IMR-90 (cell line): ENCODE results near the gene SHISA8. TPM values are rescaled to one million over a fixed set of nuclear protein-coding genes. Genes with fewer than 3 reads are reported as not detected.

ENCODE experiments used
- ATAC-seq: fragments of 200-7000 bp; cut with Tn5 transposase; 2 replicates; pipeline ENCODE4 v1.9.1; 2020; ENCODE audit warnings: low read depth, mild to moderate bottlenecking, moderate library complexity
- BruUV-seq: library from RNA; stranded (reverse); fragments of 400-500 nt; replicated peaks from 2 replicates; lab custom pipeline; 2021; lab: Mats Ljungman, UMichigan
- CTCF ChIA-PET: fragments of 300-600 bp; formaldehyde crosslinking; extraction: SDS; loops from one replicate; lab custom pipeline; 2021; ENCODE audit warnings: antibody characterized with exemption; lab: Yijun Ruan, JAX
- POLR2A ChIA-PET: fragments of 300-600 bp; sonication (Branson Sonifier 250); formaldehyde crosslinking; loops from one replicate; lab custom pipeline; 2022; ENCODE audit warnings: antibody characterized with exemption; ENCODE audit not compliant: unreplicated experiment; lab: Charles Lee
- DNase-seq: peaks from one replicate; pipeline ENCODE4 v3.0.0; 2013
- H2AFZ ChIP-seq: replicated peaks from 2 replicates; pipeline ENCODE3; 2013; ENCODE audit warnings: low read length, mild to moderate bottlenecking; ENCODE audit not compliant: poor library complexity
- H2AK5ac ChIP-seq: 2 replicates; pipeline ENCODE4 v1.6.1; 2013; ENCODE audit warnings: low read depth, low read length, inconsistent platforms
- H2AK9ac ChIP-seq: replicated peaks from 2 replicates; pipeline ENCODE3; 2013; ENCODE audit warnings: mild to moderate bottlenecking, low read depth, low read length, moderate library complexity; ENCODE audit not compliant: poor library complexity
- H2BK120ac ChIP-seq: 2 replicates; pipeline ENCODE4 v1.6.1; 2013; ENCODE audit warnings: low read depth, low read length, inconsistent platforms
- H2BK15ac ChIP-seq: 3 replicates; pipeline ENCODE4 v1.6.1; 2013; ENCODE audit warnings: low read depth, low read length, inconsistent platforms
- H2BK20ac ChIP-seq: 2 replicates; pipeline ENCODE4 v1.6.1; 2013; ENCODE audit warnings: low read depth, mild to moderate bottlenecking, inconsistent platforms, low read length, moderate library complexity
- H2BK5ac ChIP-seq: 2 replicates; pipeline ENCODE4 v1.6.1; 2013; ENCODE audit warnings: mild to moderate bottlenecking, low read depth, low read length, inconsistent platforms; ENCODE audit not compliant: poor library complexity, severe bottlenecking
- H3K14ac ChIP-seq: replicated peaks from 2 replicates; pipeline ENCODE4 v1.6.1; 2013; ENCODE audit warnings: low read depth, low read length, inconsistent platforms
- H3K18ac ChIP-seq: 2 replicates; pipeline ENCODE4 v1.6.1; 2013; ENCODE audit warnings: low read depth, low read length, control low read depth
- H3K23ac ChIP-seq: 2 replicates; pipeline ENCODE4 v1.6.1; 2013; ENCODE audit warnings: low read depth, low read length, inconsistent platforms
- H3K27ac ChIP-seq: 2 replicates; pipeline ENCODE4 v1.5.1; 2013; ENCODE audit warnings: mild to moderate bottlenecking, control low read depth, low read length; ENCODE audit not compliant: insufficient read depth
- H3K27me3 ChIP-seq: 2 replicates; pipeline ENCODE4 v1.6.1; 2013; ENCODE audit warnings: low read length; ENCODE audit not compliant: control insufficient read depth, insufficient read depth
- H3K36me3 ChIP-seq: 2 replicates; pipeline ENCODE4 v1.6.1; 2013; ENCODE audit warnings: low read length, mixed read lengths; ENCODE audit not compliant: control insufficient read depth, insufficient read depth
- H3K4ac ChIP-seq: 2 replicates; pipeline ENCODE4 v1.6.1; 2013; ENCODE audit warnings: low read depth, low read length, inconsistent platforms
- H3K4me1 ChIP-seq: 2 replicates; pipeline ENCODE4 v1.6.1; 2013; ENCODE audit warnings: low read length, mixed read lengths; ENCODE audit not compliant: control insufficient read depth, insufficient read depth
- H3K4me2 ChIP-seq: 2 replicates; pipeline ENCODE4 v1.6.1; 2013; ENCODE audit warnings: low read depth, mild to moderate bottlenecking, control low read depth, low read length, moderate library complexity
- H3K4me3 ChIP-seq: 2 replicates; pipeline ENCODE4 v1.5.1; 2013; ENCODE audit warnings: low read depth, mild to moderate bottlenecking, control low read depth, low read length, moderate library complexity; ENCODE audit not compliant: insufficient read depth
- H3K56ac ChIP-seq: 2 replicates; pipeline ENCODE4 v1.6.1; 2013; ENCODE audit warnings: low read length, inconsistent platforms; ENCODE audit not compliant: insufficient read depth; ENCODE audit errors: extremely low read depth
- H3K79me1 ChIP-seq, 2 experiments: 2 replicates each; pipeline ENCODE4 v1.6.1; 2013; ENCODE audit warnings: low read length in 2 of 2, inconsistent platforms in 1 of 2, low read depth in 1 of 2
- H3K9ac ChIP-seq: 2 replicates; pipeline ENCODE4 v1.6.1; 2013; ENCODE audit warnings: low read depth, low read length, control low read depth
- H3K9me1 ChIP-seq: 2 replicates; pipeline ENCODE4 v1.6.1; 2013; ENCODE audit warnings: low read length, inconsistent platforms; ENCODE audit not compliant: insufficient read depth
- H3K9me3 ChIP-seq: 2 replicates; pipeline ENCODE4 v1.6.1; 2013; ENCODE audit warnings: low read length; ENCODE audit not compliant: control insufficient read depth, insufficient read depth
- H4K20me1 ChIP-seq: 2 replicates; pipeline ENCODE4 v1.6.1; 2013; ENCODE audit warnings: low read length, inconsistent platforms; ENCODE audit not compliant: insufficient read depth
- H4K5ac ChIP-seq: 2 replicates; pipeline ENCODE4 v1.6.1; 2013; ENCODE audit warnings: mild to moderate bottlenecking, low read depth, low read length, control low read depth
- H4K8ac ChIP-seq, 2 experiments: 2 replicates each; pipeline ENCODE4 v1.6.1; 2013; ENCODE audit warnings: low read depth in 2 of 2, low read length in 2 of 2, control low read depth in 1 of 2, inconsistent platforms in 1 of 2
- H4K91ac ChIP-seq: 2 replicates; pipeline ENCODE4 v1.6.1; 2013; ENCODE audit warnings: low read depth, low read length, inconsistent platforms; ENCODE audit not compliant: insufficient read depth
- BHLHE40 ChIP-seq: fragments of 150-350 bp; IDR thresholded peaks from 2 replicates; pipeline ENCODE4 v1.6.1; 2016; ENCODE audit warnings: mild to moderate bottlenecking, low read depth, low read length
- CEBPB ChIP-seq: IDR thresholded peaks from 2 replicates; pipeline ENCODE4 v1.6.1; 2012; ENCODE audit warnings: low read depth, low read length, improper control_type of control experiment
- CHD1 ChIP-seq: IDR thresholded peaks from 2 replicates; pipeline ENCODE4 v1.6.1; 2012; ENCODE audit warnings: low read depth, low read length, improper control_type of control experiment
- CTCF ChIP-seq: conservative IDR thresholded peaks from 2 replicates; pipeline ENCODE4 v1.5.1; 2012; ENCODE audit warnings: mild to moderate bottlenecking, low read depth, low read length, improper control_type of control experiment
- ELK1 ChIP-seq: fragments of 150-350 bp; IDR thresholded peaks from 2 replicates; pipeline ENCODE4 v1.6.1; 2016; ENCODE audit warnings: low read depth, mild to moderate bottlenecking, low read length, moderate library complexity, borderline replicate concordance
- FOS ChIP-seq: fragments of 150-350 bp; IDR thresholded peaks from 2 replicates; pipeline ENCODE4 v1.6.1; 2016; ENCODE audit warnings: low read depth, low read length
- MAZ ChIP-seq: IDR thresholded peaks from 2 replicates; pipeline ENCODE4 v1.6.1; 2012; ENCODE audit warnings: low read depth, mild to moderate bottlenecking, low read length, improper control_type of control experiment, moderate library complexity, borderline replicate concordance
- MXI1 ChIP-seq: IDR thresholded peaks from 2 replicates; pipeline ENCODE4 v1.6.1; 2012; ENCODE audit warnings: low read depth, mild to moderate bottlenecking, low read length, moderate library complexity, borderline replicate concordance
- NFE2L2 ChIP-seq: fragments of 150-350 bp; IDR thresholded peaks from 2 replicates; pipeline ENCODE4 v1.6.1; 2016; ENCODE audit warnings: low read depth, mild to moderate bottlenecking, low read length
- POLR2A ChIP-seq: IDR thresholded peaks from 2 replicates; pipeline ENCODE4 v1.6.1; 2012; ENCODE audit warnings: mild to moderate bottlenecking, low read depth, low read length
- RAD21 ChIP-seq: IDR thresholded peaks from 2 replicates; pipeline ENCODE4 v1.6.1; 2012; ENCODE audit warnings: low read length, improper control_type of control experiment
- RCOR1 ChIP-seq: IDR thresholded peaks from 2 replicates; pipeline ENCODE4 v1.6.1; 2012; ENCODE audit warnings: mild to moderate bottlenecking, low read length, improper control_type of control experiment; ENCODE audit not compliant: insufficient replicate concordance
- RFX5 ChIP-seq: IDR thresholded peaks from 2 replicates; pipeline ENCODE4 v1.8.0; 2012; ENCODE audit warnings: low read depth, mild to moderate bottlenecking, low read length, moderate library complexity
- SMC3 ChIP-seq: fragments of 150-350 bp; IDR thresholded peaks from 2 replicates; pipeline ENCODE4 v1.6.1; 2016; ENCODE audit warnings: low read depth, mild to moderate bottlenecking, antibody characterized with exemption, low read length, moderate library complexity
- USF2 ChIP-seq: fragments of 150-350 bp; IDR thresholded peaks from 2 replicates; pipeline ENCODE4 v1.6.1; 2017; ENCODE audit warnings: mild to moderate bottlenecking, antibody characterized with exemption, low read length, low read depth
- WGBS, 2 experiments: methylation state at CpG; one replicate each; pipeline versions ENCODE4 v1.1.5 to v1.1.7; 2013; ENCODE audit warnings: missing lambda C conversion rate in 2 of 2; ENCODE audit not compliant: insufficient read length in 1 of 2; ENCODE audit errors: extremely low coverage in 2 of 2; 5-methylcytosine and 5-hydroxymethylcytosine counted together
- dilution Hi-C: fragments of 300-500 bp; cut with HindIII; formaldehyde crosslinking; loops from one replicate; pipeline ENCODE4 v1.14.3; 2018; ENCODE audit warnings: low sequenced_read_pairs; ENCODE audit not compliant: unreplicated experiment
- in situ Hi-C: fragments of 300-500 bp; cut with MboI; formaldehyde crosslinking; loops from 3 replicates; pipeline ENCODE4 v1.14.3; 2019; ENCODE audit warnings: low sequenced_read_pairs, inconsistent platforms, mixed read lengths
- intact Hi-C: fragments of 100-400 bp; cut with micrococcal nuclease; formaldehyde crosslinking; loops from 2 replicates; pipeline ENCODE4 v1.10.0; 2022
- polyA plus RNA-seq, 3 experiments: library from polyadenylated mRNA; depleted of rRNA; stranded (reverse); fragments of >200 nt; gene quantifications; 2 replicates each; pipeline ENCODE4 v1.2.3, GENCODE V29; 2012; ENCODE audit warnings: low replicate concordance in 1 of 3
- total RNA-seq: library from RNA; depleted of rRNA; stranded (reverse); fragments of >200 nt; gene quantifications from 2 replicates; pipeline ENCODE4 v1.2.3, GENCODE V29; 2012

SHISA8 gene
- total and polyA plus RNA-seq, 2 of the 4 experiments (the other 2 are of a cell fraction) = not detected

DNA sequence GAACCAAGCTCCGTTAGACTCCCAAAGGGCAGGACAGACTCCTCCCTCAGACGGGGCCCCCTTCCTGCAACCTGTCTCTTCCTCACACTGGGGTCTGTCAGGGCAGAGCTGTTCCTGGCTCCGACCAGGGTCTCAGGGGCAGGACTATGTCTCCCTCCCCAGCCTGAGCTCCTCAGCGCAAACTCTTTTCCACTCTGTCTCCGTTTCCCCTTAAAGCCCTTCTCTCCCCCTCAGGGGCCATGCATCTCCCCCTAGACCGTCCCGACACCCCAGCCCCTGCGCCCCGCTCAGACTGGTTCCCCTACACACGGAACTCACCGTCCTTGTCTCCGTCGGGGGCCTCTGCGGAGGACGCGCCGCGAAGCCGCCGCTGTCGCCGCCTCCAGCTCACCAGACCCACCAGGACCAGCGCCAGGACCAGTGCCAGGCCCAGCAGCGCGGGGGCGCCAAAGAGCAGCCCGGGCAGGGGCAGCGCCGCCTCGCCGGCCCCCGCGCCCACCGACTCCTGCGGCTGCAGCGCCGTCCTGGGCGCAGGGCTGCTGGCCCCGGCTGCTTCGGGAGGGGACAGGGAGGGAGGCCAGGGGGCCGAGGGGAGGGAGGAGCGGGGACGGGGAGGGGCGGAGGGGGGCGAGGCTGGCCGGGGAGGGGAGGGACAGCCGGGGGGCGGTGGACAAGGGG, 11.0 kb upstream of the SHISA8 start:
- peak overlapping the region; percentile 29 for H3K4me3 ChIP-seq
- H4K91ac ChIP-seq = no peak overlapping the region
- no peak overlapping the region for H2BK120ac ChIP-seq
- no peak overlapping the region for H2AK5ac ChIP-seq
- peak overlapping the region; percentile 14; the same call in 1 of the 2 replicates for H3K4me2 ChIP-seq
- H2BK15ac ChIP-seq = no peak overlapping the region
- no peaks in the 10 kb centered on the region for H3K79me1 ChIP-seq
- 3% methylated on average over 18 of the region's 48 CpGs; no CpG with 5 or more reads in 1 of the 2 experiments for WGBS, 2 experiments
- no peak overlapping the region for H3K4ac ChIP-seq
- H2AFZ ChIP-seq = peak overlapping the region; percentile 84
- POLR2A ChIA-PET = no interaction called here
- intact Hi-C loops (no loop called here), in situ Hi-C loops (no loop called here), dilution Hi-C loops (no loop called here)
- CTCF ChIA-PET = interaction anchor here (0.6 to 2.4 kb wide), 5 partner anchors 9 to 229 kb away, joined by 3 to 7 read pairs (median 5); partner anchors contain the start of gene CENPM
- H2BK20ac ChIP-seq = no peak overlapping the region
- peak; percentile 34 for DNase-seq
- no peaks in the 10 kb centered on the region for H3K4me1 ChIP-seq
- no peaks in the 10 kb centered on the region for H4K20me1 ChIP-seq
- no peak overlapping the region for H3K27ac ChIP-seq
- H3K36me3 ChIP-seq = no peaks in the 10 kb centered on the region
- H3K9me1 ChIP-seq = no peaks in the 10 kb centered on the region
- H3K27me3 ChIP-seq = peaks cover 23% of the 10 kb centered on the region
- no peak overlapping the region for H3K56ac ChIP-seq
- H2BK5ac ChIP-seq = no peak overlapping the region
- H4K5ac ChIP-seq = no peak overlapping the region
- H3K23ac ChIP-seq = no peak overlapping the region
- BruUV-seq = no TSS peak
- peak overlapping the region; percentile 70 for H2AK9ac ChIP-seq
- H3K9me3 ChIP-seq = no peaks in the 10 kb centered on the region
- no peak overlapping the region for H4K8ac ChIP-seq
- H3K14ac ChIP-seq = no peak overlapping the region
- H3K9ac ChIP-seq = no peak overlapping the region
- peak; percentile 91 for ATAC-seq
- H3K18ac ChIP-seq = no peak overlapping the region
- TF ChIP-seq NFE2L2 (no peak), MAZ (peak; percentile 45; the same call in 1 of the 2 replicates), CEBPB (no peak), RFX5 (no peak), RCOR1 (no peak), SMC3 (0 out of 2 replicates have a peak, but pooled peaks have one; percentile 15), POLR2A (no peak), USF2 (no peak), BHLHE40 (peak; percentile 24; the same call in 1 of the 2 replicates), MXI1 (no peak), FOS (no peak), CTCF (peak; percentile 74), ELK1 (no peak), CHD1 (no peak), RAD21 (peak; percentile 29; the same call in 1 of the 2 replicates)
